ENCODE measurements around the gene UBLCP1. TPM values are rescaled to one million over a fixed set of nuclear protein-coding genes. Genes with fewer than 3 reads are reported as not detected.
A peak's percentile ranks its signal among the peaks of the same experiment; 100 is the strongest.

Gene UBLCP1
- total RNA-seq, 3 donors from 2014 or later (not counting 1 experiment from before 2014, with no cell fraction given): 30.0 to 37.9 (median 32.1) TPM

DNA sequence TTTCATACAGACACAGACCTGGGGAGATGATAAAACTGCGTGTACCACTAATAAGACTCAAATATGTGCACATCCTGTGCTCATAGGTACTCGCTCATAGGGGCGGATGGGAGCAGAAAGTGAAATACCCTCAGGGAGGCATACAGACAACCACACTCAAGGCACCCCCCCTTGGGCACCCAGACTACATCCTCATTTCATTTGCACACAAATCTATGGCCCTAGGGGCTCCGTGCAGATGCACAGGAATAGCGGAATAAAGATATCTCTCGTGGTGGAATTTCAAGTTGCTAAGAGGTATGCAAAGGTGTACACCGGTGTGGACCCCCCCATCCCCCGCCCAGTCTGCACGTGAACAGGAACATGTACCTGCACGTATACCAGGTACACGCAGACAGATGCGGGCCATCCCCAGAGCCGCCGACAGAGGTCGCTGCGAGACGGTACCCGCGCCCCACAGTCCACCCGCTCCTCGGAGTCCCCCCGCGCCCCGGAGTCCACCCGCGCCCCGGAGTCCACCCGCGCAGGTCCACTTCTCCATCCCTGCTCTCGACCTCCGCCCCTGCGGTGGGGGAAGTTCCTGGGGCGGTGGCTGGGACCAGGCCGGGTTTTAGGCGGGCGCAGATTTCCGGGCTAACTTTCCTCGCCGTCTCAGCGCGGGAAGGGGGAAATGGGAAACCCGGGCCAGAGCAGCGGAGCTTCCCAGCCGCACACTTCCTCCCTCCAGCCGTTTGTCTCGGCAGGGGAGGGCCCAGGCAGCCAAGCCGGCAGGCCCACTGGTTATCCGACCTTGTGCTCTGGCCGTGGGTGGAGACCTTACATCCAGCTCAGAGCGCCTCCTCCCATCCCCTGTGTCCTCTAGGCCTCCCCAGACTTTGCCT is 68.2 kb downstream of the UBLCP1 start:
- H3K36me3 Mint-ChIP-seq: no peaks in the 10 kb centered on the region
- H3K9me3 Mint-ChIP-seq: no peaks in the 10 kb centered on the region
- Histone ChIP-seq H3K9me3 (ENCODE audit: control insufficient read depth, insufficient read depth, low read length) (no peaks in the 10 kb centered on the region), H3K27ac (ENCODE audit: low read length) (peak overlapping the region; percentile 74), H3K4me3 (ENCODE audit: low read length) (peak overlapping the region; percentile 39), H3K36me3 (ENCODE audit: control insufficient read depth, insufficient read depth, low read length) (no peaks in the 10 kb centered on the region), H3K4me1 (ENCODE audit: control insufficient read depth, insufficient read depth, low read length) (peaks cover 16% of the 10 kb centered on the region), H3K27me3 (ENCODE audit: control insufficient read depth, insufficient read depth, low read length) (no peaks in the 10 kb centered on the region)
- peaks cover under 1 to 23% of the 10 kb centered on the region in 2 donors for H3K4me1 Mint-ChIP-seq
- peak; percentile 89 for TF ChIP-seq CTCF (IDR thresholded peaks at IDR 0.05)
- WGBS (ENCODE audit: insufficient coverage): 7% methylated on average over 50 of the region's 50 CpGs
- peak overlapping the region; percentile 70 for H3K4me3 Mint-ChIP-seq
- peak overlapping the region in 1 of 2 donors; percentile 70 for H3K27ac Mint-ChIP-seq
- intact Hi-C loops (cut with micrococcal nuclease): loop anchor here (1.0 to 10.0 kb wide), 3 partner anchors 443 to 636 kb away; partner anchors contain the start of gene ADRA1B
- H3K27me3 Mint-ChIP-seq (ENCODE audit: low read depth in 2 of 2): peaks cover 5 to 6% of the 10 kb centered on the region in 2 donors
- DNase-seq: peak; percentile 76 to 84
- ATAC-seq: peak; percentile 86 to 98 (median 97)

- DNase-seq (no peak), ATAC-seq (no peak)
- no peak for TF ChIP-seq CTCF (IDR thresholded peaks at IDR 0.05)
- Histone ChIP-seq H3K36me3 (ENCODE audit: control insufficient read depth, insufficient read depth, low read length) (no peaks in the 10 kb centered on the region), H3K4me3 (ENCODE audit: low read length) (no peak overlapping the region), H3K27ac (ENCODE audit: low read length) (peak overlapping the region; percentile 49), H3K27me3 (ENCODE audit: control insufficient read depth, insufficient read depth, low read length) (no peaks in the 10 kb centered on the region), H3K4me1 (ENCODE audit: control insufficient read depth, insufficient read depth, low read length) (peaks cover 27% of the 10 kb centered on the region), H3K9me3 (ENCODE audit: control insufficient read depth, insufficient read depth, low read length) (no peaks in the 10 kb centered on the region)
- 57% methylated on average over 4 of the region's 6 CpGs for WGBS (ENCODE audit: insufficient coverage)
- peaks cover 16 to 39% of the 10 kb centered on the region in 2 donors for H3K4me1 Mint-ChIP-seq
- no peaks in the 10 kb centered on the region for H3K9me3 Mint-ChIP-seq
- no peak overlapping the region for H3K27ac Mint-ChIP-seq
- H3K27me3 Mint-ChIP-seq (ENCODE audit: low read depth in 2 of 2): peaks cover 0 to 4% of the 10 kb centered on the region in 2 donors
- no peak overlapping the region for H3K4me3 Mint-ChIP-seq
- intact Hi-C loops (cut with micrococcal nuclease): loop anchor here (5.0 to 10.0 kb wide), 2 partner anchors 442 to 634 kb away; no protein-coding TSS in a partner anchor
- no peaks in the 10 kb centered on the region for H3K36me3 Mint-ChIP-seq
These were observed 69.9 kb downstream of the UBLCP1 start for GRCh38 chr5:159332800-159333544.

- TF ChIP-seq CTCF (IDR thresholded peaks at IDR 0.05): no peak
- no peak for ATAC-seq
- no peak for DNase-seq
- H3K36me3 ChIP-seq (ENCODE audit: control insufficient read depth, insufficient read depth, low read length): no peaks in the 10 kb centered on the region
- peaks cover 32% of the 10 kb centered on the region for H3K4me1 ChIP-seq (ENCODE audit: control insufficient read depth, insufficient read depth, low read length)
- intact Hi-C loops (cut with micrococcal nuclease): loop anchor here (5.0 to 10.0 kb wide), 2 partner anchors 441 to 634 kb away; no protein-coding TSS in a partner anchor
- Mint-ChIP-seq H3K4me3 (no peak overlapping the region), H3K9me3 (no peaks in the 10 kb centered on the region), H3K27me3 (ENCODE audit: low read depth in 2 of 2) (no peaks in the 10 kb centered on the region), H3K36me3 (no peaks in the 10 kb centered on the region), H3K4me1 (peaks cover 22 to 45% of the 10 kb centered on the region in 2 donors), H3K27ac (no peak overlapping the region)
- no peak overlapping the region for H3K27ac ChIP-seq (ENCODE audit: low read length)
- no peaks in the 10 kb centered on the region for H3K9me3 ChIP-seq (ENCODE audit: control insufficient read depth, insufficient read depth, low read length)
- no peak overlapping the region for H3K4me3 ChIP-seq (ENCODE audit: low read length)
- no peaks in the 10 kb centered on the region for H3K27me3 ChIP-seq (ENCODE audit: control insufficient read depth, insufficient read depth, low read length)
- 91% methylated on average over 1 of the region's 1 CpG for WGBS (ENCODE audit: insufficient coverage)
These were observed 70.4 kb downstream of the UBLCP1 start for GRCh38 chr5:159333545-159333925.

Other genes with a start within 250 kb of the UBLCP1 start
- 1 to 10 TPM in 1 of 3 donors, under 1 TPM in 2; 0.29 to 1.5 (median 0.35) TPM for gene EBF1, start 163.4 kb upstream of the UBLCP1 start, total RNA-seq
- gene RNF145, start 53.7 kb upstream of the UBLCP1 start, total RNA-seq: 10 to 100 TPM; 29.8 to 40.4 (median 38.4) TPM
- gene IL12B, start 67.2 kb downstream of the UBLCP1 start, total RNA-seq: not detected